GM19035 (cell line): ENCODE results near the gene ZNF853.
A peak's percentile ranks its signal among the peaks of the same experiment; 100 is the strongest.
"Not testable (repeated sequence)": the region's sequence is repeated elsewhere in the genome, so short reads cannot be mapped to it uniquely, and the experiment has no call there.

ENCODE experiments used
- ATAC-seq: cut with Tn5 transposase; IDR thresholded peaks from one replicate; pipeline ENCODE4 v1.9.1; 2021; ENCODE audit not compliant: unreplicated experiment

ZNF853 gene

GRCh38 chr7:6614953-6615722 lies at the start of gene ZNF853:
Gene ZNF853, plus strand, starts transcription at chr7:6615610. Its CDS starts 565 bp downstream, at chr7:6616175.
- ATAC-seq = no peak

GRCh38 chr7:6565655-6566054 lies 49.8 kb upstream of the ZNF853 start:
- ATAC-seq = no peak

- no peak for ATAC-seq
These were observed 47.5 kb upstream of the ZNF853 start for GRCh38 chr7:6567886-6568285.

- no peak for ATAC-seq
These were observed 44.1 kb upstream of the ZNF853 start for GRCh38 chr7:6571160-6571779.

- no peak for ATAC-seq
These were observed 40.0 kb upstream of the ZNF853 start for GRCh38 chr7:6575281-6576023.

GRCh38 chr7:6576024-6576866 lies 39.2 kb upstream of the ZNF853 start:
- ATAC-seq = no peak

- not testable (repeated sequence) for ATAC-seq
These were observed 38.5 kb upstream of the ZNF853 start for GRCh38 chr7:6576867-6577368.

- peak; percentile 97 for ATAC-seq
These were observed 37.9 kb upstream of the ZNF853 start, which contains the start of gene ZDHHC4 for GRCh38 chr7:6577369-6578113. Gene ZDHHC4, plus strand, starts transcription at chr7:6577454. Its CDS starts 3,108 bp downstream, at chr7:6580562.

GRCh38 chr7:6578114-6579084 lies 37.0 kb upstream of the ZNF853 start:
- no peak for ATAC-seq

GRCh38 chr7:6579446-6579845 lies 36.0 kb upstream of the ZNF853 start:
- no peak for ATAC-seq

GRCh38 chr7:6585746-6586432 lies 29.5 kb upstream of the ZNF853 start:
- ATAC-seq = not testable (repeated sequence)

GRCh38 chr7:6588566-6588965 lies 26.8 kb upstream of the ZNF853 start:
- no peak for ATAC-seq

GRCh38 chr7:6589151-6589828 lies 26.1 kb upstream of the ZNF853 start:
- no peak for ATAC-seq

- ATAC-seq = peak; percentile 80
These were observed 25.4 kb upstream of the ZNF853 start, which contains the start of gene INTS15 for GRCh38 chr7:6589829-6590644. Gene INTS15, plus strand, starts transcription at chr7:6590021. Its CDS starts 263 bp downstream, at chr7:6590284.

- no peak for ATAC-seq
These were observed 24.7 kb upstream of the ZNF853 start for GRCh38 chr7:6590645-6591110.

GRCh38 chr7:6600093-6600492 lies 15.3 kb upstream of the ZNF853 start:
- no peak for ATAC-seq
